ENCODE data around the gene FBXL17. TPM values are rescaled to one million over a fixed set of nuclear protein-coding genes. Genes with fewer than 3 reads are reported as not detected.

FBXL17 gene
- total RNA-seq, 1 experiment from 2014 or later, result 11.6 TPM

- peaks cover 15% of the 10 kb centered on the region for H3K4me1 Mint-ChIP-seq (ENCODE audit: low read depth, unreplicated experiment)
- no peaks in the 10 kb centered on the region for H3K9me3 Mint-ChIP-seq (ENCODE audit: unreplicated experiment)
- intact Hi-C loops (cut with micrococcal nuclease; ENCODE audit: unreplicated experiment), result no loop called here
- Histone ChIP-seq H3K4me1 (0 out of 2 replicates have a peak, but pooled peaks cover 5% of the 10 kb centered on the region), H3K27me3 (replicated peaks; ENCODE audit: control insufficient read depth, insufficient read depth, low read length) (no peaks in the 10 kb centered on the region), H3K9me3 (no peaks in the 10 kb centered on the region), H3K36me3 (ENCODE audit: control insufficient read depth, insufficient read depth, low read length) (no peaks in the 10 kb centered on the region), H3K4me3 (ENCODE audit: low read depth, low read length) (no peak overlapping the region)
- H3K4me3 Mint-ChIP-seq (ENCODE audit: unreplicated experiment), result no peak overlapping the region
- ChIA-PET POLR2A (no interaction called here), CTCF (no interaction called here)
- no peak for TF ChIP-seq CTCF (IDR thresholded peaks at IDR 0.05; ENCODE audit: insufficient read depth in 1 of 2, low read depth in 1 of 2, low read length in 1 of 2, severe bottlenecking in 1 of 2, unreplicated experiment in 1 of 2)
- no peak overlapping the region for H3K27ac Mint-ChIP-seq (ENCODE audit: unreplicated experiment)
- H3K27me3 Mint-ChIP-seq (ENCODE audit: insufficient read depth, unreplicated experiment), result no peaks in the 10 kb centered on the region
- BruUV-seq (replicated peaks), result no TSS peak
- no peak for DNase-seq
- peaks cover 6% of the 10 kb centered on the region for H3K36me3 Mint-ChIP-seq (ENCODE audit: insufficient read depth, unreplicated experiment)
Observed at GRCh38 chr5:108263338-108263737, 118.6 kb downstream of the FBXL17 start.

GRCh38 chr5:108260858-108261170 is 121.1 kb downstream of the FBXL17 start:
- H3K27ac Mint-ChIP-seq (ENCODE audit: unreplicated experiment), result no peak overlapping the region
- no TSS peak for BruUV-seq (replicated peaks)
- no peak overlapping the region for H3K4me3 Mint-ChIP-seq (ENCODE audit: unreplicated experiment)
- no peak for DNase-seq
- ChIA-PET CTCF (interaction anchor here (0.5 to 2.6 kb wide), 4 partner anchors 81 to 209 kb away, joined by 3 to 24 read pairs (median 4); partner anchors contain the start of gene FBXL17), POLR2A (no interaction called here)
- Histone ChIP-seq H3K4me1 (0 out of 2 replicates have a peak, but pooled peaks cover 5% of the 10 kb centered on the region), H3K4me3 (ENCODE audit: low read depth, low read length) (no peak overlapping the region), H3K27me3 (replicated peaks; ENCODE audit: control insufficient read depth, insufficient read depth, low read length) (no peaks in the 10 kb centered on the region), H3K9me3 (no peaks in the 10 kb centered on the region), H3K36me3 (ENCODE audit: control insufficient read depth, insufficient read depth, low read length) (no peaks in the 10 kb centered on the region)
- no peak for TF ChIP-seq CTCF (IDR thresholded peaks at IDR 0.05; ENCODE audit: insufficient read depth in 1 of 2, low read depth in 1 of 2, low read length in 1 of 2, severe bottlenecking in 1 of 2, unreplicated experiment in 1 of 2)
- intact Hi-C loops (cut with micrococcal nuclease; ENCODE audit: unreplicated experiment), result loop anchor here (1.0 to 2.0 kb wide), 2 partner anchors 84 to 112 kb away; no protein-coding TSS in a partner anchor
- peaks cover 6% of the 10 kb centered on the region for H3K36me3 Mint-ChIP-seq (ENCODE audit: insufficient read depth, unreplicated experiment)
- no peaks in the 10 kb centered on the region for H3K9me3 Mint-ChIP-seq (ENCODE audit: unreplicated experiment)
- H3K27me3 Mint-ChIP-seq (ENCODE audit: insufficient read depth, unreplicated experiment), result no peaks in the 10 kb centered on the region
- peaks cover 22% of the 10 kb centered on the region for H3K4me1 Mint-ChIP-seq (ENCODE audit: low read depth, unreplicated experiment)

GRCh38 chr5:108260117-108260857 is 121.6 kb downstream of the FBXL17 start:
- H3K4me3 Mint-ChIP-seq (ENCODE audit: unreplicated experiment), result no peak overlapping the region
- BruUV-seq (replicated peaks), result no TSS peak
- peak; percentile 71 to 77 for DNase-seq
- H3K4me1 Mint-ChIP-seq (ENCODE audit: low read depth, unreplicated experiment), result peaks cover 22% of the 10 kb centered on the region
- no peak overlapping the region for H3K4me3 ChIP-seq (ENCODE audit: low read depth, low read length)
- intact Hi-C loops (cut with micrococcal nuclease; ENCODE audit: unreplicated experiment), result loop anchor here (1.0 to 2.0 kb wide), 2 partner anchors 85 to 111 kb away; no protein-coding TSS in a partner anchor
- H3K27me3 Mint-ChIP-seq (ENCODE audit: insufficient read depth, unreplicated experiment), result no peaks in the 10 kb centered on the region
- H3K36me3 Mint-ChIP-seq (ENCODE audit: insufficient read depth, unreplicated experiment), result peaks cover 6% of the 10 kb centered on the region
- CTCF ChIA-PET, result interaction anchor here (0.5 to 2.6 kb wide), 5 partner anchors 11 to 210 kb away, joined by 3 to 24 read pairs (median 4); partner anchors contain the start of gene FBXL17
- H3K9me3 Mint-ChIP-seq (ENCODE audit: unreplicated experiment), result no peaks in the 10 kb centered on the region
- no peaks in the 10 kb centered on the region for H3K9me3 ChIP-seq
- H3K27ac Mint-ChIP-seq (ENCODE audit: unreplicated experiment), result no peak overlapping the region
- TF ChIP-seq CTCF (IDR thresholded peaks at IDR 0.05; ENCODE audit: insufficient read depth in 1 of 2, low read depth in 1 of 2, low read length in 1 of 2, severe bottlenecking in 1 of 2, unreplicated experiment in 1 of 2), result peak; percentile 85 to 91
- POLR2A ChIA-PET, result no interaction called here
- H3K27me3 ChIP-seq (replicated peaks; ENCODE audit: control insufficient read depth, insufficient read depth, low read length), result no peaks in the 10 kb centered on the region
- 0 out of 2 replicates have a peak, but pooled peaks cover 5% of the 10 kb centered on the region for H3K4me1 ChIP-seq
- no peaks in the 10 kb centered on the region for H3K36me3 ChIP-seq (ENCODE audit: control insufficient read depth, insufficient read depth, low read length)

All from Caco-2 (cell line).